ENCODE measurements around the gene SOCS6.
"Not testable (repeated sequence)": the region's sequence is repeated elsewhere in the genome, so short reads cannot be mapped to it uniquely, and the experiment has no call there.

SOCS6 gene, protein sequence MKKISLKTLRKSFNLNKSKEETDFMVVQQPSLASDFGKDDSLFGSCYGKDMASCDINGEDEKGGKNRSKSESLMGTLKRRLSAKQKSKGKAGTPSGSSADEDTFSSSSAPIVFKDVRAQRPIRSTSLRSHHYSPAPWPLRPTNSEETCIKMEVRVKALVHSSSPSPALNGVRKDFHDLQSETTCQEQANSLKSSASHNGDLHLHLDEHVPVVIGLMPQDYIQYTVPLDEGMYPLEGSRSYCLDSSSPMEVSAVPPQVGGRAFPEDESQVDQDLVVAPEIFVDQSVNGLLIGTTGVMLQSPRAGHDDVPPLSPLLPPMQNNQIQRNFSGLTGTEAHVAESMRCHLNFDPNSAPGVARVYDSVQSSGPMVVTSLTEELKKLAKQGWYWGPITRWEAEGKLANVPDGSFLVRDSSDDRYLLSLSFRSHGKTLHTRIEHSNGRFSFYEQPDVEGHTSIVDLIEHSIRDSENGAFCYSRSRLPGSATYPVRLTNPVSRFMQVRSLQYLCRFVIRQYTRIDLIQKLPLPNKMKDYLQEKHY

DNA sequence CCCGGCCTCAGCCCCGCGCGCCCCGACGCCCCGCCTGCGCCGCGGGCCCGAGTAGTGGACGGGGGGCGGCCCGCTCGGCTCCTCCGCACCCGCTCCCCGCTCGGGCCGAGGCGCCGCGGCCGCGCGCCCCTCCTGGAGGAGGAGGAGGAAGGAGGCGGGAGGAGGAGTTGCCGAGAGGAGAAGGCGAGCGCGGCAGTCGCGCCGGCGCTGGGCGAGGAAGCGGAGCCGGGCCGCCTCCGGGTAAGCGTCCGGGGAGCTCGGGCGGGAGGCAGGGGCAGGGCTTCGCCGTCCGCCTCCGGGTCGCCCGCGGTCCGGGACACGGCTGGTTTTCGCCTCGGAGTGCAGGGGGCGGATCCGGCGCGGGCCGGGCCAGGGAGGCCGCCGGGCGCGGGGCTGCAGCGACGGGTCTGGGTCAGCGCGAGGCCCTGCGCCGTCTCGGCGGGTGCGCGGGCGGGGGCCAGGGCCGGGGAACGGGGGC lies at the start of gene SOCS6:
Gene SOCS6 (plus strand): TSS at position 195 of the 478 bp plus-strand sequence. CDS start 35,624 bp downstream, outside the sequence.
- no peak for DNase-seq

- no peak for DNase-seq
These were observed 45.5 kb upstream of the SOCS6 start for GRCh38 chr18:70243131-70243929.

GRCh38 chr18:70246061-70246466 lies 42.8 kb upstream of the SOCS6 start:
- no peak for DNase-seq

DNA sequence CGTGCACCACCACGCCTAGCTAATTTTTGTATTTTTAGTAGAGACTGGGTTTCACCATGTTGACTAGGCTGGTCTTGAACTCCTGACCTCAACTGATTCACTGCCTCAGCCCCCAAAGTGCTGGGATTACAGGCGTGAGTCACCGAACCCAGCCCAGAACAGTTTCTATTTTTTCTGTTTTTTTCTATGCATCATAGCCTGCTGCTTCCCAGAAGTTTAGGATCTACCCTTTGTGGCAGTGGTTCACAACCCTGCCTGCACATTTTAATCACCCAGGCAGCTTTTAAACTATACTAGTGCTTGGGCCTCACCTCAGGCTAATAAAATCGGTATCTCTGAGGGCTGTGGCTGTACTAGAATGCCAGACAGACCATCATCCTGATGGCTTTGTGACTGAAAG lies 39.7 kb upstream of the SOCS6 start:
- DNase-seq: no peak

DNA sequence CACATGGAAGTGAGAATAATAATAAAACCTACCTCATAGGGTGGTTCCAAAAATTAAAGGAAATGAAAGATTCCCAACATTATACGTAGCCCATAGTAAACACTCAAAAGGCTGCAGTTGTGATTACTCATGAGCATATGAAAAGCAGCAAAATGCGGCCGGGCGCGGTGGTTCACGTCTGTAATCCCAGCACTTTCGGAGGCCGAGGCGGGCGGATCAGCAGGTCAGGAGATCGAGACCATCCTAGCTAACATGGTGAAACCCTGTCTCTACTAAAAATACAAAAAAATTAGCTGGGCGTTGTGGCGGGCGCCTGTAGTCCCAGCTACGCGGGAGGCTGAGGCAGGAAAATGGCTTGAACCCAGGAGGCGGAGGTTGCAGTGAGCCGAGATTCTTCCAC lies 39.0 kb upstream of the SOCS6 start:
- DNase-seq: not testable (repeated sequence)

- no peak for DNase-seq
These were observed 38.1 kb upstream of the SOCS6 start for GRCh38 chr18:70250781-70251180.

DNA sequence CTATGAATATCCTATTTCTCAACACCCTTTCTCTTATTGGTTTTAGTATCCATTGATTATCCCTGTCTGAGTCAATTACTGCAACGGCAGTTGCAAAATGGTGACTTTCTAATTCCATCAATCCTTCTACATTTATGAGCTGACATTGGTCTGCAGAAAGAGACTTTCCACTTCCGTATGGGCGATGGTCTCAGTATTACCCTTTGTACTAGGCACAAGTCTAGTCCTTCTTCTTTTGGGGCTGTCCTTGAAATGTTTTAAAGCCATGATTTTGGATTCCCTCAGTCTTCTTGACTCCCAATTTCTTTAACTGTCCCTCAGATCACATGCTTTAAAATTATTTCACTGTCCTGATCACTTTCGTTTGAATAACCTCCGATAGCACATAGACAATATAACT lies 32.7 kb upstream of the SOCS6 start:
- no peak for DNase-seq

GRCh38 chr18:70256994-70257393 lies 31.9 kb upstream of the SOCS6 start:
- DNase-seq: no peak

GRCh38 chr18:70258243-70258642 lies 30.6 kb upstream of the SOCS6 start:
- no peak for DNase-seq

- no peak for DNase-seq
These were observed 28.2 kb upstream of the SOCS6 start for GRCh38 chr18:70260683-70261082.

DNA sequence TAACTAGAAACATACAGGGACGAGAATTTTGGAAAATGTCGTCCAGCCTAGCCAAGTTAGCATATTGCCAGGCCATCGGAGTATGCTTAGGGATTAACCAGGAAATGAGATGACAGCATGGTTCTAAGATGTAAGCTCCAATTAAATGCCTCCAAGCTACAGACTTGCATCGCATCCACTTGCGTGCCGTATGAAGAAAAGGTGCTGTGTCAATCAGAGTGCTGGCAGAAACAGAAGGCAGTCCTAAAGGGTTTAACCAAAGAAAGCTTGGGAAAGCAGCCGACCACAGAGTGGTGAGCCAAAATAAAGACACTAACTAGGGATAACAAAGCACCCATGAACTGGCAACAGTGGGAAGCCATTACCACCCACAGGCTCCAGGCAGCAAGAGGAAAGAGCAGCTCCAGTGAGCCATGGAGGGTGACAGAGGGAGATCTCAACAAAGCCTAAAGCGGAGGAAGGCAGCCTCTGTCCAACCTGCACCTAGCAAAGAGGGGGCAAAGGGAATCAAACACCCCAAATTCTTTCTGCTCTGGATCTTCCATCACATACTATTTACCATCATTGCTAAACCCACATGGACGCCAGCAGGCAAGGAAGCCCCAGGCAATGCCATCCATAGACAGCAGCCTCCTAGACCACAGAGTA lies 27.6 kb upstream of the SOCS6 start:
- DNase-seq: no peak

DNA sequence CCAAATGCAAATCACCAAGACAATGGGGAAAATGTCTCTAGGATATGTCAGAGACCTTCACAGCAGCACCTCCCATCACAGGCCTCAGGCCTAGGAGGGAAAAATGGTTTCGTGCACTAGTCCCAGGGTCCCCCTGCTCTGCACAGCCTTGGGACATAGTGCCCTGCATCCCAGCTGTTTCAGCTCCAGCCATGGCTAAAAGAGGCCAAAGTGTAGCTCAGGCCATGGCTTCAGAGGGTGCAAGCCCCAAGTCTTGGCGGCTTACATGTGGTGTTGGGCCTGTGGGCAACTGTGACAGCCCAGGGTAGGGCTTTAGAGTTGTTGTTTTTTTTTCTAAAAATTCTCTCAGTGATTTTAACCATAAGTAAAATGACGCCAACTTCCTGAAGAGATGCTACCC lies 25.5 kb upstream of the SOCS6 start:
- no peak for DNase-seq

DNA sequence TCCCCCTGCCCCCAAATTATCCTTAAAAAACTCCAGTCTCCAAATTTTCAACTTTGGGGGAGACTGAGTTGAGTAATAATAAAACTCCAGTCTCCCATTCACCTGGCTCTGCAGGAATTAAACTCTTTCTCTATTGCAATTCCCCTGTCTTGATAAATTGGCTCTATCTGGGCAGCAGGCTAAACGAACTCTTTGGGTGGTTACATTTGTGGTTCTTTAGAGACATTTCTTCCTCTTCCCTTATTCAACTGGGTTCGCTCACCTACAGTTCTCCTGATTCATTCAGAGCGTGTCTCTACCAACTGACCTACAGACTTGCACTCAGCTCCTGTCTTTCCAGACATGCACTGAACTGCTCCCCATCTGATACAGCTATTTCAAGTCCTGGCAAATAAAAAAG lies 17.1 kb upstream of the SOCS6 start:
- DNase-seq: no peak

DNA sequence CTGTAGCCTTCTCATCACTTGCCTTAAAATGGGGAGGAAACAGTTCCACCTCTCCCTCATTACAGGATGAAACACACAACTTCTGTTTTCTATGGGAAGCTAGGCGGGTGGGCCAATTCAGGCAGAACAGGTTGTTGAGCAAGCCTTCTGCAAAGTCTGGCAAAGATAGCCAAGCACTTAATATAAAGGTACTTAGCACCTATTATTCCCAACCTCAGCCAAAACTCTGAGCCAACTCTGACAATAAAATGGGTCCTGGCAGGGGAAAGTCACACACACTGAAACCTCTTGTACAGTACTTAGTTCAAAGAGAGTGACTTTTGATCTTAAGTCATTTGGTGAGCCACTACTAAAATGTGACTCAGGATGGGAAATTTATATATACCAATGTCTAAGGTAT lies 15.8 kb upstream of the SOCS6 start:
- no peak for DNase-seq

DNA sequence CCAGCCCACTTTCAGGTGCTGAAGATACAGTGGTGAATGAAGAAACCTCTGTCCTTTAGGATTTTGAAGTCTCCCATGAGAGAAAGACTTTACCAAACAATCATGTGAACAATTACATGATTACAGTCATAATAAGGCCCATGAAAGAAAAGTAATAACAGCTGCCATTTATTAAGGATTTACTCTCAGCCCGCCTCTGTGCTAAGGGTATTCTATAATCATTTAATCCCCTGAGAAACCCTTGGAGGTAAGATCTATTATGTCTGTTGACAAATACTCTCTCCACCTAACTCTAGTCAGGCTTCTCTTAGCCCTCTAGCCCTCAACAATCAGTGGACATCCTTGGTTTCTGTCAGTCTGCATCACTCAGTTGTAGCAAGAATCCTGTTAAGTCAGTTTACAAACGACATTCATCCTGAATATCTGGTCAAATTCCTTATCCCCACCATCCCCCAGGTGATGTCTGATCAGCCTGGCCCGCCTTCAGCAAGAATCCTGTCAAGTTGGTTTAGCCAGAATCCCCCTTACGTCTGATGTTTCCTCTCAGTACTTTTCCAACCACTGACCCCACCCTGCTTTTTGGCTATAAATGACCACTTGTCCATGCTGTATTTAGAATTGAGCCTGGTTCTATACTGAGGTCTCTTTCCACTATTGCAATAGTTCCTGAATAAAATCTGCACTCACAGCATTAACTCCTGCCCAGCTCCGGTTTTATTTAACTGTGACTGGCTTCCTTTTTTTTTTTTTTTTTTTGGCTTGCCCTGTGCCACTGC lies 12.2 kb upstream of the SOCS6 start:
- DNase-seq: no peak

- no peak for DNase-seq
These were observed 9.4 kb upstream of the SOCS6 start for GRCh38 chr18:70279470-70279869.

DNA sequence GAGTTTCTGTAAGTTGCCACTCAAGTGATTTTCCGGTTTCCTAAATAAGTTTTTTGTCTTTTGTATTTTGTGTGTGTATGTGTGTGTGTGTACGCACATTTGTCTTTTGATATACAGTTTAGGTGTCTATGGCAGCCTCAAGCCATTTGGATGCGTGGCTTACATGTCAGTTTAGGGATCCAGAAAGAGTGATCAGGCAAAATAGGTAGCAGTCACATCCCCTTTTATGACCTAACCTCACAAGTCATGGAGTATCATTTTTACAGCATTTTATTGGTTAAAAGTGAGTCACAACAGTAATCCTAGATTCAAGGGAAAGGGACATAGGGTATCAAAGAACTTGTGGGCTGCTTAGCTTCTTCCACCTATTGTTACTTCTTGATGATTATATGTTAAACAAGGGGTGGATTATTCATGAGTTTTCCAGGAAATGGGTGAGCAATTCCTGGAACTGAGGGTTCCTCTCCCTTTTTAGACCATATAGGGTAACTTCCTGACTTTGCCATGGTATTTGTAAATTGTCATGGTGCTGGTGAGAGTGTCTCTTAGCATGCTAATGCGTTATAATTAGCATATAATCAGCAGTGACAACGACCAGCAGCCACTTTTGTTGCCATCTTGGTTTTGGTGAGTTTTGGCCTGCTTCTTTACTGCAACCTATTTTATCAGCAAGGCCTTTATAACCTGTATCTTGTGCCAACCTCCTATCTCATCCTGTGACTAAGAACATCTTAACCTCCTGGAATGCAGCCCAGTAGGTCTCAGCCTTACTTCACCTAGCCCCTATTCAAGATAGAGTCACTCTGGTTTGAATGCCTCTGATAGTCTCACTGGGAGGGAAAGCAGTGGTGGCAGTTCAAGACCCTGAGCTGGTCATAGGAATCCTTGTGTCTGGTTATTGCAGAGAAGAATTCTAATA lies 8.6 kb upstream of the SOCS6 start:
- no peak for DNase-seq

- DNase-seq: no peak
These were observed 3.7 kb upstream of the SOCS6 start for GRCh38 chr18:70284976-70285620.

DNA sequence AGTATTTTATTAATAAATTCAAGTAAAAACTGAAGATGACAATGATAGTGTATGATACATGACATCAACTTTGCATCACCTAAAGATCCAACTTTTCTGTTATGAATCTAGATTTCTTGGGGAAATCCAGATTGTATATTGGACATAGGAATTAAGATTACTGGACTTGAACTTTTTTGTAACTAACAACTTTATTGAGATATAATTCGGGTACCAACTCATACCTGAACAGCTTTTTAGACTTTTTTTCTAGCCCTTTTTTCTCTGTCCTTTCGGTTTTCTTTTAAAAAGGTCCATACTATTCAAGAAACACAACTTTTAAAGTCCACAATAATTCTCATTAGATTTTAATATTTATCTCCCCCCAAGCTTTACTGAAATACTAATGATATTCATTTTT lies 1.1 kb upstream of the SOCS6 start:
- no peak for DNase-seq

- DNase-seq: no peak
These were observed 534 bp upstream of the SOCS6 start for GRCh38 chr18:70288171-70288850.
